ENCODE data around the gene HPCAL4.

- TF ChIP-seq EZH2 (optimal IDR thresholded peaks at IDR 0.05; ENCODE audit: low read depth, low read length) (no peak), CTCF (IDR thresholded peaks at IDR 0.05; ENCODE audit: low read length) (no peak)
These were observed 20.7 kb upstream of the HPCAL4 start for GRCh38 chr1:39711966-39712340.
